Neural crest cell (in vitro differentiated cells): ENCODE data around the gene MUC5AC. TPM values are rescaled to one million over a fixed set of nuclear protein-coding genes. Genes with fewer than 3 reads are reported as not detected.
"Not testable (repeated sequence)": the region's sequence is repeated elsewhere in the genome, so short reads cannot be mapped to it uniquely, and the experiment has no call there.

Experiments
- DNase-seq: peaks from one replicate; pipeline ENCODE4 v3.0.0; 2021; ENCODE audit warnings: low read depth, mixed read lengths, low spot score
- H3K27ac Mint-ChIP-seq: one replicate; pipeline ENCODE4 v1.8.0; 2021; ENCODE audit warnings: mild to moderate bottlenecking, mixed read lengths; ENCODE audit not compliant: unreplicated experiment
- H3K27me3 Mint-ChIP-seq: 2 replicates; pipeline ENCODE4 v1.8.0; 2021; ENCODE audit warnings: low read depth, mild to moderate bottlenecking, mixed read lengths
- H3K36me3 Mint-ChIP-seq: 2 replicates; pipeline ENCODE4 v1.8.0; 2021; ENCODE audit warnings: low read depth, mild to moderate bottlenecking, mixed read lengths
- H3K4me1 Mint-ChIP-seq: 2 replicates; pipeline ENCODE4 v1.8.0; 2021; ENCODE audit warnings: mixed read lengths
- H3K4me3 Mint-ChIP-seq: one replicate; pipeline ENCODE4 v1.8.0; 2021; ENCODE audit warnings: mild to moderate bottlenecking, mixed read lengths
- H3K9me3 Mint-ChIP-seq: 2 replicates; pipeline ENCODE4 v1.8.0; 2021; ENCODE audit warnings: mixed read lengths
- CTCF ChIP-seq: fragments of 200-600 bp; sonication (generic); conservative IDR thresholded peaks from 2 replicates; pipeline ENCODE4 v1.5.0; 2021; ENCODE audit warnings: antibody characterized with exemption, mild to moderate bottlenecking
- total RNA-seq: library from RNA; stranded (reverse); gene quantifications from 2 replicates; pipeline ENCODE4 v1.2.1, GENCODE V29; 2021

Gene MUC5AC
- total RNA-seq, 1 donor from 2014 or later = not detected

- no peak for TF ChIP-seq CTCF
- Mint-ChIP-seq H3K27ac (no peak overlapping the region), H3K27me3 (no peaks in the 10 kb centered on the region), H3K9me3 (no peaks in the 10 kb centered on the region), H3K36me3 (no peaks in the 10 kb centered on the region), H3K4me1 (no peaks in the 10 kb centered on the region), H3K4me3 (no peak overlapping the region)
- no peak for DNase-seq
These were observed 460 bp upstream of the MUC5AC start for GRCh38 chr11:1157341-1157644.

DNA sequence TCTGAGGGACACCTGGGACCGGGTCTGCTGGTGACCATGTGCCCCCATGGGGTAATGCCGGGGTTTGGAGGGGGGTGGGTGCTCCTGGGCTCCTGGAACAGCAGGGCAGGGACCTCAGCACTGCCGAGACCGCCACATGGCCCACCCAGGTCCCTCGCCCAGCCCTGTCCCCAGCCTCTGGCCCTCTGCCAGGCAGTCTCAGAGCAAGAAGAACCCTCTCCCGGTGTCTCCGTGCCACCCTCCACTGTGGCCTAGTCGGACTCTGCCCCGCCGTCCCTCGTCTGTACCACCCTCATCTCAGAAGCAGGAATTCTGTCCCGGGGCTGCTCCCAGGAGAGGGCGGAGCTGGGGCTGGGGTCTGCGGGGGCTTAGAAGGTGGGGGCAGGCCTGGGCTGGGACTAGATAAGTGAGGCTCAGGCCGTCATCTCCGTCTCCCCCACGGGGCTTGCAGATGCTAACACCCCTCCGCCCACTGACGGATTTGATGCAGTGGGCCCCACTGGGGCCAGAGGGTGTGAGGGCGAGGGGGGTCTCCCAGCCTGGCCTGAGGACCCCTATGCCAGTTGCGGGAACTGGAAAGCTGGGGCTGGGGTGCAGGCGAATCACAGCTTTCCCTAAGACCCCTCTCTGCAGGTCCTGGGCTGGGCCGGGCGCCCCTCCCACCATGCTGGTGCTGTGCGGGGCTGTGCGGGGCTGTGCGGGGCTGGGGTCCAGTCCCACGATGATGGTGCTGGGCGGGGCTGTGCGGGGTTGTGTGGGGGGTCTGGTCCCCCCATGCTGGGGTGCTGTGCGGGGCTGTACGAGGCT lies 1.1 kb downstream of the MUC5AC start:
- no peak overlapping the region for H3K27ac Mint-ChIP-seq
- TF ChIP-seq CTCF = no peak
- no peak overlapping the region for H3K4me3 Mint-ChIP-seq
- H3K4me1 Mint-ChIP-seq = no peaks in the 10 kb centered on the region
- no peak for DNase-seq
- no peaks in the 10 kb centered on the region for H3K27me3 Mint-ChIP-seq
- no peaks in the 10 kb centered on the region for H3K36me3 Mint-ChIP-seq
- no peaks in the 10 kb centered on the region for H3K9me3 Mint-ChIP-seq

DNA sequence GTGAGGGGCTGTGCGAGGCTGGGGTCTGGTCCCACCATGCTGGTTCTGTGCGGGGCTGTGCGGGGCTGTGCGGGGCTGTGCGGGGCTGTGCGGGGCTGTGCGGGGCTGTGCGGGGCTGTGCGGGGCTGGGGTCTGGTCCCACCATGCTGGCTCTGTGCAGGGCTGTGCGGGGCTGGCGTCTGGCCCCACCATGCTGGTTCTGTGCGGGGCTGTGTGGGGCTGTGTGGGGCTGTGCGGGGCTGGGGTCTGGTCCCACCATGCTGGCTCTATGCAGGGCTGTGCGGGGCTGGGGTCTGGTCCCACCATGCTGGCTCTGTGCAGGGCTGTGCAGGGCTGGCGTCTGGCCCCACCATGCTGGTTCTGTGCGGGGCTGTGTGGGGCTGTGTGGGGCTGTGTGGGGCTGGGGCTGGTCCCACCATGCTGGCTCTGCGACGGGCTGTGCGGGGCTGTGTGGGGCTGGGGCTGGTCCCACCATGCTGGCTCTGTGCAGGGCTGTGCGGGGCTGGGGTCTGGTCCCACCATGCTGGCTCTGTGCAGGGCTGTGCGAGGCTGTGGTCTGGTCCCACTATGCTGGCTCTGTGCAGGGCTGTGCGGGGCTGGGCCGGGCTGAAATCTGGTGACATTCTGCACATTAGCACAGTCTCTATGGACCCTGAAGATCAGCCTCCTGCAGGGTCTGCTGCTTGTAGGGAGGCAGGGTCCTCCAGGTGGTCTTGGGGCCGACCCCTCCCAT lies 1.9 kb downstream of the MUC5AC start:
- not testable (repeated sequence) for H3K36me3 Mint-ChIP-seq, H3K4me1 Mint-ChIP-seq, DNase-seq, H3K27me3 Mint-ChIP-seq, H3K27ac Mint-ChIP-seq, H3K4me3 Mint-ChIP-seq, H3K9me3 Mint-ChIP-seq

DNA sequence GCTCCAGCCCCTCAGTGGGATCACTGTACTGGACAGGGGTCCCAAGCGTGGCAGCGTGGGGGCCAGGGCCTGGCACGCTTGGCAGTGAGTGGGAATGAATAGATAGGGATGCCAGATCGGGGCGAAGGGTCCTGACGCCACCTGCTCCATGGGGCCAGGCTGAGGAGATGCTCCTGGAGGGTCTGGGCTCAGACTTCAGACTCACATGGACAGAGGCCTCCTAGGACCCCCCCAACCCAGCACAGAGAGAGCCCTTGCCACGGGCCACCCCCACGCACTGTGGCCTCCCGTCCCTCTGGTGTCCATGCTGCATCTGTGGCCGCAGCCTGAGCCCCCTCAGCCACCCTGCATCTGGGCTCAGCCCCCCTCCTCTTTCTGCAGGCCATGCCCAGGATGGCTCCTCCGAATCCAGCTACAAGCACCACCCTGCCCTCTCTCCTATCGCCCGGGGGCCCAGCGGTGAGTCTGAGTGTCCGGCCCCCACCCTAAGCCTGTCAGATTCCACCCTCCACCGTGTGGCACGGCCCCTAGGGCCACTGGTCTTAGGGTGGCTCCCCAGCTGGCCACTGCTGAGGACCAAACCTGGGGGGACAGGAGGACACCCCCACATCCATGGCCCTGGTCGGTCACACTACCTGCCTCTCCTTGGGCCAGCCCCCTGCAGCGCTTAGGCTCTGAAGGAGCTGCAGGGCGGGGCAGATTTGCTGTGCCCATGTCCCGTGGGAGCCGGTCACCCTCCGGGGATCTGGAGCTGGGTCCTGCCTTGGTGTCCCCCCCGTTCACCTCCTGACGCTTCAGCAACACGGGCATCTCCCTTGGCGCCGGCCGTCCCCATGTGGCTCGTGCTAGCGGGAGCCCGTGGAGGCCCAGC lies 2.7 kb downstream of the MUC5AC start:
- no peaks in the 10 kb centered on the region for H3K36me3 Mint-ChIP-seq
- DNase-seq = no peak
- no peaks in the 10 kb centered on the region for H3K4me1 Mint-ChIP-seq
- H3K4me3 Mint-ChIP-seq = no peak overlapping the region
- H3K27ac Mint-ChIP-seq = no peak overlapping the region
- H3K27me3 Mint-ChIP-seq = no peaks in the 10 kb centered on the region
- no peak for TF ChIP-seq CTCF
- H3K9me3 Mint-ChIP-seq = no peaks in the 10 kb centered on the region

DNA sequence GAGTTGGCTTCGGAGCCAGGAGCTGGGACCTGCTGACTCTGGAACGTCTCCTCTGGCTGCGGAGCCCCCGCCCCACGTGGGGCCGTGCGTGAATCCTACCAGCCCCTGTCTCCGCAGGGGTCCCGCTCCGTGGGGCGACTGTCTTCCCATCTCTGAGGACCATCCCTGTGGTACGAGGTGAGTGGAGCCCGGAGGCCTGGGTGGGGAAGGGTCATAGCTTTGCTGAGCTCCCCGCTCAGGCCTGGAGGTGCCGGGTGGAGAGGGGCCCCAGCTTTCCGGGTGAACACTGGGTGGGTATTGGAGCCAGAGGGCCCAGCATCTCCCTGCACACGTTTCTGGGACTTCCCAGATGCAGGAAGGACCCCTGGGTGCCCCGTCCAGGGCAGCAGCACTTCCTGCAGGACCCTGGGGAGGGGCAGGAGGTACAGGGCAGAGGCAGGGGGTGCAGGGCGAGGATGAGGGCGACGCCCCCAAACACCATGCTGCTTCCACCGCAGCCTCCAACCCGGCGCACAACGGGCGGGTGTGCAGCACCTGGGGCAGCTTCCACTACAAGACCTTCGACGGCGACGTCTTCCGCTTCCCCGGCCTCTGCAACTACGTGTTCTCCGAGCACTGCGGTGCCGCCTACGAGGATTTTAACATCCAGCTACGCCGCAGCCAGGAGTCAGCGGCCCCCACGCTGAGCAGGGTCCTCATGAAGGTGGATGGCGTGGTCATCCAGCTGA lies 3.8 kb downstream of the MUC5AC start:
- Mint-ChIP-seq H3K9me3 (no peaks in the 10 kb centered on the region), H3K27ac (no peak overlapping the region), H3K27me3 (no peaks in the 10 kb centered on the region), H3K4me3 (no peak overlapping the region), H3K36me3 (no peaks in the 10 kb centered on the region), H3K4me1 (no peaks in the 10 kb centered on the region)
- TF ChIP-seq CTCF = no peak
- DNase-seq = no peak
